Activated gamma-delta T cell treated with Interleukin-2 at 50 U/mL for 16 hours (primary cell): ENCODE results near the gene HM13.
"Not testable (repeated sequence)": the region's sequence is repeated elsewhere in the genome, so short reads cannot be mapped to it uniquely, and the experiment has no call there.

Experiments
- DNase-seq: peaks from one replicate; pipeline ENCODE4 v3.0.0-alpha.2; 2020

HM13 gene

DNA sequence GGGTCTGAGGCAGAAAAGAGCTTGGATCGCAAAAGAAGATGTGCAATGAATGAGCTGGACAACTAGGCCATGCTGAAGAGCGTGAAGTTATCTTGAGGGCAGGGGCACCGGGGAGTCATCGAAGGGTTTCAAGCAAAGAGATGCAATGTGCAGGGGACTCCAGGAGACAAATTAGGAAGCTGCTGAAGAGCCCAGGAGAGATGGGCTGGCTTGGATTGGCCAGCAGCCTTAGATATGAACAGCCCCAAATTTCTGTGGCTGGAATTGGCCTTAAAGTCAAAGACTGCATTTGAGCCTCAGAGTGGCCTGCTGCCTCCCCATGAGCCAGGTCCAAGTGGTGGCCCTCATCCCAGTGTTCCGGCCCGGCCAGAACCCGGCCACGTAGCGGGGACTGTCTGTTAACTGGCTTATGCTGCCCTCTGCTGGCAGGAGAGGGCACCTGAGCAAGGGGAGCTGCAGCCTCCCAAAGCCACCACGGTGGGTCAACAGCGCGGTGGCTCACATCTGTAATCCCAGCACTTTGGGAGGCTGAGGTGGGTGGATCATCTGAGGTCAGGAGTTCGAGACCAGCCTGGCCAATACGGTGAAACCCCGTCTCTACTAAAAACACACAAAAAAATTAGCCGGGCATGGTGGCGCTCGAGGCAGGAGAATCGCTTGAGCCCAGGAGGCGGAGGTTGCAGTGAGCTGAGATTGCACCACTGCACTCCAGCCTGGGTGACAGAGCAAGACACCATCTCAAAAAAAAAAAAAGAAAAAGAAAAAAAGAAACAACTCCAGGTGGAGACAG, 11.2 kb upstream of the HM13 start:
- DNase-seq = peak; percentile 74

DNA sequence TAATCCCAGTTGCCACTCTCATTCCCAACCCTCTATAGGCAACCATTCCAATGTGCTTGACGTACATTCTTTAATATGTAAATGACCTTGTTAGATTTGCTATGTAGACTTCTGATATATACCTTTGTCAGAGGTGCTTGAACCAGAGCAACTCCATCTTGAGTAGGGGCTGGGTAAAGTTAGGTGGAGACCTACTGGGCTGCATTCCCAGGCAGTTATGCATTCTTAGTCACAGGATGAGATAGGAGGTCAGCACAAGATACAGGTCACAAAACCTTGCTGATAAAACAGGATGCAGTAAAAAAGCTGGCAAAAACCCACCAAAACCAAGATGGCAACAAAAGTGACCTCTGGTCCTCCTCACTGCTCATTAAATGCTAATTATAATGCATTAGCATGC, 8.3 kb upstream of the HM13 start:
- DNase-seq = no peak

GRCh38 chr20:31508517-31509244, 5.6 kb upstream of the HM13 start:
- no peak for DNase-seq

DNA sequence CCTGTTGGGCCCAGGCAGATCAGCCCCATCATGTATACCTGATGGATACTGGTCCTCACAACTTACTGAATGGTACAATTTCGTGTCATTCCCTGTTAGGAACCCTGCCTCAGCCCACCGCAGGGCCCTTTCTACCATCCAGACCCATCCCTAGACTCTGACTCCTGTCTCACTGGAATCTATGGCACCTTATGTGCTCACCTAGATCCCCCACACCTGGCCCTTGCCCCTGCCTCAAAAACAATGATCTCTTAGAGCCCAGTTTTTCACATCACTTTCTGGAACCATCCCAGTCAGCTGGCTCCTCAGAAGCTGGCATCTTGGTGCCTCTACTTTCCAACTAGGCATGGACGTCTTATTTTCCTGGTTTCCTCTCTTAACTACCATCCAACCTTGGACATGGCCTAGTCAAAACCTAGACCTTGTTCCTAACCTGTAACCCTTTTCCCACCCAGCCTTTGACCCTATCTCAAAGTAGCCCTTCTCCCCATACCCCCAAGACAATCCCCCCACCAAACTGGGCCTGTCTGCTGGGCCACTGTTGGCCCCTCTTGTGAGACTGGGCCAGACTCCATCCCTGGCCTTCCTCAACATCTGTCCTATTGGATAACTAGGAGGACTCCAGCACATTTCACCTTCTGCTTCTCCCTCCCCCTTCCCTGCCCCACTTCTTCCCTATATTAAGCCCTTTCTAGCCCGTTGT, 981 bp downstream of the HM13 start:
- no peak for DNase-seq

DNA sequence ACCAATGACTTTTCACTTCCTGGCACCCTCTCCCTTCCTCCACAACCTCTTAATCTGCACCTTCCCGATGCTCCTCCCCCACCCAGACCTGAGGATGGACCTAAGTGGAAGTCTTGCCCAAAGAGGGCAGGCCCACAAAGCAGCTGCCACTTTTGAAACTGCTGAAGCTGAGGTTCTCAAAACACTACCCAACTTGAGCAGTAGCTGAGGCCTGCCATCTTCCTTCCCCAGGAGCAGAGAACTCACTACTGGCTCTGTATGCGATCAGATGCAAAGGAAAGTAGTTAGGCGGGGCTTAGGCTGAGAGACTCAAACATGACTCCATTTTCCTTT, 1.5 kb downstream of the HM13 start:
- no peak for DNase-seq

DNA sequence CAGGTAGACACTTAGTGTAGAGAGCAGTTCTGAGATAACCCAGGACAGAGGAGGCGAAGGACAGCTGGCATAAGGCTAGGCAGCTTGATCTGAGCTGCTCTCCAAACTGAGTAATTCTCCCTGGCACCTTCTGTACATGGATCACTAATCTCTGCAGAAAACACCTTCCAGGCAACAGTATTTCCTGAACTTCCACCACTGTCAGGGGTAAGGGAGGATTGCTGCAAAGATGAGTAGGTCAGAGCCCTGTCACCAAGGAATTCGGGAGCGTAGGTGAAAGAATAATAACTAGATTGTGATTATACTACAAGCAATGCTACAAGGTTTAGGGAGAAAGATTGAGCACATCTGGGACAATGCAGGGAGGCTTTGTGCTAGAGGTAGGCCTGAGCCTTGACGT, 1.9 kb downstream of the HM13 start:
- no peak for DNase-seq

- DNase-seq = no peak
Observed at GRCh38 chr20:31516651-31517050, 2.4 kb downstream of the HM13 start.

DNA sequence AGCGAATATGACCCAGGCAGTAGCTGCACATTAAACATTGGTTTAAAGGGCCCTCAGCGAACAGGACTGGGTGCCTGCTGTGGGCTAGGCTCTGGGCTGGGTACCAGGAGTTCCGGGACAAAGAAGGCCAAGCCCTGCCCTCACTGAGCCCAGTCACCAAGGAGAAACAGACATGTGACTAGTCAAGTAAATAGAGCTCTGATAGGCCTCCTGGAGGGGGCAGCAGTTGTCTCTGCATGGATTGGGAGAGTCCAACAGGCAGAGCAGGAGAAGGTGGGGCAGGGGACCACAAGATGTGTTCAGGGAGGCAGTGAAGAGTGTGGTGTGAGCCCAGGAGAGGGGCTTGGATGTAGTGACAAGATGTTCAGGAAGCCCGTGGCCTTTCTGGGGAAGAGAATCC, 3.1 kb downstream of the HM13 start:
- DNase-seq = no peak

GRCh38 chr20:31521267-31521666, 7.0 kb downstream of the HM13 start:
- DNase-seq = not testable (repeated sequence)

DNA sequence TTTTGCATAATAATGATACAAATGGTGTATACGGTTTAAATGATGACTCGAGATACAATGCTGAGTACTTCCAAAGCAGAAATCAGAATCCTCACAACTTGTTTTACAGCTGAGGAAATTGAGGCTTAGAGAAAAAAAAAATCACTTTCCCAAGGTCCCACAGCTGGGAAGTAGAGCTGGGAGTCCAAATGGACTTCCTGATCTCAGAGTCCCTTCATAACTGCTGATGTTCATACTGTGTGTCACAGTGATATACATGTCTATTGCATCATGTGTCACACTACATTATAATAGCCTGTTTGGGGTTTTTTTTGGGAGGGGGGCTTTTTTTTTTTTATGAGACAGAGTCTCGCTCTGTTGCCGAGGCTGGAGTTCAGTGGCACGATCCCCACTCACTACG, 8.5 kb downstream of the HM13 start:
- no peak for DNase-seq

- no peak for DNase-seq
Observed at GRCh38 chr20:31523361-31524283, 9.4 kb downstream of the HM13 start.

- no peak for DNase-seq
Observed at GRCh38 chr20:31527266-31527665, 13.0 kb downstream of the HM13 start.

DNA sequence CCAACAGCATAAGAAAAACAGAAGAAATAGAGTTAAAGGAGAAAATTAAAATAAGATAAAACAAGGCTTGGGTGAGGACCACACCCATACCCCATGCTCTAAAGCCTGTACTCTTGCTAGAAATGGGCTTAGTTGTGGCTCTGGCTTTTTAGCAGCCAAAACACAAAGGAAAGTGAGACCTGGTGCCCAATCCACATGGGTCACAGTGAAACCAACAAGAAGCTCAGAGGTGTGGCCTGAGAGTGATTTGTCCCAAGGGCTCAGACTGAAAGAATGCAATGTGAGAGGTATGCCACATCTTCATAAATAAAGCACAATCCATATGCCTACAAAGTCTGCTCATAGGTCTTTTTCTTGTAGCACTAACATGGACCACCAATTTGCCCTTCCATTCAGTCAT, 21.1 kb downstream of the HM13 start:
- DNase-seq = no peak

- DNase-seq = no peak
Observed at GRCh38 chr20:31536575-31536974, 22.3 kb downstream of the HM13 start.

GRCh38 chr20:31537116-31537871, 23.1 kb downstream of the HM13 start:
- DNase-seq = no peak

- DNase-seq = no peak
Observed at GRCh38 chr20:31537890-31538289, 23.6 kb downstream of the HM13 start.

- DNase-seq = no peak
Observed at GRCh38 chr20:31538326-31538725, 24.1 kb downstream of the HM13 start.

- not testable (repeated sequence) for DNase-seq
Observed at GRCh38 chr20:31539636-31540035, 25.4 kb downstream of the HM13 start.

DNA sequence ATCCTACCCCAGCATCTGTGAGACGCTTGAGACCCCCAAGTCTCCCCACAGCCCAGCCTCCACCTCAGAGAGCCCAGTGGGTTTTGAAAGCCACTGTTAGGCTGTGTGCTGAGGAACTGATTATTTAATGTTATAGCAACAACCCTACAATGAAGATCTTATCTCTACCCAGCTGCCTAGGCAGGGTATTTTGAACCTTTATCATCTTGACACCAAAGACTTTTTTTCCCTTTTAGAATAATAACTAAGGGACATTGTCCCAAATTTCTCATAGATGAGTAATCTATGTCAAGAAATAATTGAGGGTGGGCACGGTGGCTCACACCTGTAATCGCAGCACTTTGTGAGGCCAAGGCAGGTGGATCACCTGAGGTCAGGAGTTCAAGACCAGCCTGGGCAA, 26.2 kb downstream of the HM13 start:
- DNase-seq = no peak

DNA sequence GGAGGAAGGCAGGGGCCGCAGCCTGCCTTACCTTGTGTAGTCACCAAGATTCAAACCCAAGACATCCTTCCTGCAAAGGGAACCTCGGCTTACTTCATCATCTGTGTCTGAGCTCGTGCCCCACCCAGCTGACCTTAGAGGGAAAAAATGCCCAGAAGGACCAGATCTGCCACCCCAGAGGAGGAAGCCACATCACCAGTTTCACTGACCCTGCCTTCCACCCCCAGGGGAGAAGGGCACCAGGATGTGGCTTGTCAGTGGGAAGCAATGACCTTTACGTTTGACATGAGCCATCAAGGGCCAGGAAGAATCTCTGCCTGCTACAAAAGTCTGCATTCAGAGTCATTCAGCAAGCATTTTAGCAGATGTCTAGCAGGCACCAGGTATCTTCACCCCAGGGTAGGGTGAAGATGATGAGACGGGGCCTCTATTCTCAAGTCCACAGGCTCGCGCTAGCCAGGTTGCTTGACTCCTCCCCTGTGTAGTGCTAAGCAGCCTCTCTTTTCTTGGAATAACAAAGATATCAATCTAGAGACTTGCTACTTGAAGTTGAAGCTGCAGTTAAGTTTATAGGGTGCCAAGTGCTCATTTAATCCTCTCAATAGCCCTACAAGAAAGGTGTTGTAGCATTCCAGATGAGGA, 28.1 kb downstream of the HM13 start:
- DNase-seq = no peak

GRCh38 chr20:31542963-31543362, 28.7 kb downstream of the HM13 start:
- no peak for DNase-seq
